ENCODE measurements around the gene NPAP1.

- TF ChIP-seq, protein P1, sequence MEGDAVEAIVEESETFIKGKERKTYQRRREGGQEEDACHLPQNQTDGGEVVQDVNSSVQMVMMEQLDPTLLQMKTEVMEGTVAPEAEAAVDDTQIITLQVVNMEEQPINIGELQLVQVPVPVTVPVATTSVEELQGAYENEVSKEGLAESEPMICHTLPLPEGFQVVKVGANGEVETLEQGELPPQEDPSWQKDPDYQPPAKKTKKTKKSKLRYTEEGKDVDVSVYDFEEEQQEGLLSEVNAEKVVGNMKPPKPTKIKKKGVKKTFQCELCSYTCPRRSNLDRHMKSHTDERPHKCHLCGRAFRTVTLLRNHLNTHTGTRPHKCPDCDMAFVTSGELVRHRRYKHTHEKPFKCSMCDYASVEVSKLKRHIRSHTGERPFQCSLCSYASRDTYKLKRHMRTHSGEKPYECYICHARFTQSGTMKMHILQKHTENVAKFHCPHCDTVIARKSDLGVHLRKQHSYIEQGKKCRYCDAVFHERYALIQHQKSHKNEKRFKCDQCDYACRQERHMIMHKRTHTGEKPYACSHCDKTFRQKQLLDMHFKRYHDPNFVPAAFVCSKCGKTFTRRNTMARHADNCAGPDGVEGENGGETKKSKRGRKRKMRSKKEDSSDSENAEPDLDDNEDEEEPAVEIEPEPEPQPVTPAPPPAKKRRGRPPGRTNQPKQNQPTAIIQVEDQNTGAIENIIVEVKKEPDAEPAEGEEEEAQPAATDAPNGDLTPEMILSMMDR (IDR thresholded peaks at IDR 0.05): no peak
- TF ChIP-seq ZFX (IDR thresholded peaks at IDR 0.05; ENCODE audit: borderline replicate concordance): no peak
Measured at GRCh38 chr15:24684313-24684712, 8.7 kb downstream of the NPAP1 start.

Data from 22Rv1 (cell line).